GM19328 (cell line): Measurements from ENCODE around the gene MCTP2.
"Not testable (repeated sequence)": the region's sequence is repeated elsewhere in the genome, so short reads cannot be mapped to it uniquely, and the experiment has no call there.

Experiments used
- ATAC-seq: cut with Tn5 transposase; IDR thresholded peaks from one replicate; pipeline ENCODE4 v1.9.1; 2021; ENCODE audit warnings: mild to moderate bottlenecking, moderate library complexity; ENCODE audit not compliant: unreplicated experiment

MCTP2 gene

GRCh38 chr15:94443186-94443585 is 211.8 kb downstream of the MCTP2 start:
- ATAC-seq: no peak

GRCh38 chr15:94445566-94446160 is 214.3 kb downstream of the MCTP2 start:
- ATAC-seq: no peak

- ATAC-seq: no peak
Observed at GRCh38 chr15:94446441-94446840, 215.1 kb downstream of the MCTP2 start.

GRCh38 chr15:94451466-94451865 is 220.1 kb downstream of the MCTP2 start:
- no peak for ATAC-seq

GRCh38 chr15:94453227-94453988 is 222.0 kb downstream of the MCTP2 start:
- no peak for ATAC-seq

- ATAC-seq: no peak
Observed at GRCh38 chr15:94455297-94455696, 223.9 kb downstream of the MCTP2 start.

GRCh38 chr15:94456226-94456625 is 224.9 kb downstream of the MCTP2 start:
- no peak for ATAC-seq

- ATAC-seq: no peak
Observed at GRCh38 chr15:94457661-94458060, 226.3 kb downstream of the MCTP2 start.

GRCh38 chr15:94460624-94461023 is 229.3 kb downstream of the MCTP2 start:
- ATAC-seq: no peak

- ATAC-seq: no peak
Observed at GRCh38 chr15:94467034-94467433, 235.7 kb downstream of the MCTP2 start.

- no peak for ATAC-seq
Observed at GRCh38 chr15:94470492-94470891, 239.1 kb downstream of the MCTP2 start.

- ATAC-seq: no peak
Observed at GRCh38 chr15:94476686-94477085, 245.3 kb downstream of the MCTP2 start.

- no peak for ATAC-seq
Observed at GRCh38 chr15:94477913-94478553, 246.7 kb downstream of the MCTP2 start.

GRCh38 chr15:94478763-94479162 is 247.4 kb downstream of the MCTP2 start:
- ATAC-seq: no peak

- ATAC-seq: no peak
Observed at GRCh38 chr15:94480289-94480834, 249.0 kb downstream of the MCTP2 start.

- no peak for ATAC-seq
Observed at GRCh38 chr15:94485148-94485719, 253.9 kb downstream of the MCTP2 start.

GRCh38 chr15:94487635-94488034 is 256.3 kb downstream of the MCTP2 start:
- ATAC-seq: no peak

- ATAC-seq: no peak
Observed at GRCh38 chr15:94493176-94493575, 261.8 kb downstream of the MCTP2 start.

- ATAC-seq: not testable (repeated sequence)
Observed at GRCh38 chr15:94493586-94493985, 262.2 kb downstream of the MCTP2 start.

GRCh38 chr15:94494732-94495131 is 263.4 kb downstream of the MCTP2 start:
- no peak for ATAC-seq

- no peak for ATAC-seq
Observed at GRCh38 chr15:94503293-94503692, 271.9 kb downstream of the MCTP2 start.
